ENCODE measurements around the gene RPS28.
"Not testable (repeated sequence)": the region's sequence is repeated elsewhere in the genome, so short reads cannot be mapped to it uniquely, and the experiment has no call there.

RPS28 gene

DNA sequence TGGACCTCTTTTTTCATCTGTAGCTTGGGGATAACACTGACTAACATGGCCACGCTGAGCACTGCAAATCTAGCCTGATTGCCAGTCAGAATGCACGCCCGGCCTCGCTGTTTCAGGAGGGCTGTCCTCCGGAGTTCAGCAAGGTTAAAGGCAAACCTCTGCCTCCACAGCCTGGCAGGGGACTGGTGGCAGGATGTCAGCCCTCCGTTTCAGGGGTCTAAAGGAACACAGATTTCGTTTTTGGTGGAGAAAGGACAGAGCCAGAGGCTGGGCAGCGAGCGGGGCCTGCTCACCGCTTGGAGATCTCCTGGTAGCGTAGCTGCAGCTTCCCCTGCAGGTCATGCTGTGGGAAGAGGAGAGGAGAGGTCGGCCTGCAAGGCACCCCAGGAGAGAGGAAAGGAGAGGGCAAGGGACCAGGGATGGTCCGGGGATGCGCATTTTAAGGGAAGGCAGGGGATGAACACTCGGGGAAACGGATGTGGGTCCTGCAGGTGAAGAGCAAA lies 681 bp upstream of the RPS28 start:
- no peak for DNase-seq

DNA sequence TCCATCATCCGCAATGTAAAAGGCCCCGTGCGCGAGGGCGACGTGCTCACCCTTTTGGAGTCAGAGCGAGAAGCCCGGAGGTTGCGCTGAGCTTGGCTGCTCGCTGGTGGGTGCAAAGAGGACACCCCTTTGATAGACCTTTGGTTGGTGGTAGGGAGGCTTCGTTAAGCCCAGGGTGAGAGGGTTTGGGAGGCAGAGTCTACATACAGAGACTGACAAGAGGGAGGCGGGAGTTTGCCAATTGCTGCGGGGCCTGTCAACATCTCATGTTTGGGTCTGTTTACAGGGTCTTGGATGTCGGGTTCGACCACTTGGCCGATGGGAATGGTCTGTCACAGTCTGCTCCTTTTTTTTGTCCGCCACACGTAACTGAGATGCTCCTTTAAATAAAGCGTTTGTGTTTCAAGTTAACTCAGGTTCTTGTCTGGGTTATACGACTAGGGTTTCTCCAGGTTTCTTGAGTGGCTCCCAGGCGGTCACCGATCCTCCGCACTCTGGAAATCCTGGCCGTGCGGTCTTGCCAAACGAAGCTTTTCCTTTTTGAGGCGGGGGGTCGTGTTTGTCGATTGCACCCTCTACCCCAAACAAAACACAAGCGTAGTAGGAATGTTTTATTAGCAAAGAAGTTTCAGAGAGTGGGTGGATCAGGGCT lies 816 bp downstream of the RPS28 start:
- DNase-seq: no peak

DNA sequence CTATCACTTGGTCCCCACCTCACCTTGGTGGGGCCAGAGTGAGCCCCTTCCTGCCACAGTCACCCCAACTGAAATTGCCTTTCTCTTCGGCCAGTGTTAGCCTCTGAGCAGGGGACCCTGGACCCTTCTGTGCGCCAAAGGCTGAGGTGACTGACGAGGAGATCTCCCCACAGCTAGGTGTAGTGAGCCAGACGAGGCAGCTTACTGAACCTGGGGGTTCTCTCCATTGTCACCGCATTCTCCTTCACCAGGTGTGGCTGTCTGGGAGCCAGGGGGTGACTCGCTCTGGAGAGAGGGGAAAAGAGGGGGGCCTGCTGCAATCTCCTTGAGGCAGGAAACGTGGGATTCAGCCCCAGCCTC lies 1.3 kb downstream of the RPS28 start:
- no peak for DNase-seq

DNA sequence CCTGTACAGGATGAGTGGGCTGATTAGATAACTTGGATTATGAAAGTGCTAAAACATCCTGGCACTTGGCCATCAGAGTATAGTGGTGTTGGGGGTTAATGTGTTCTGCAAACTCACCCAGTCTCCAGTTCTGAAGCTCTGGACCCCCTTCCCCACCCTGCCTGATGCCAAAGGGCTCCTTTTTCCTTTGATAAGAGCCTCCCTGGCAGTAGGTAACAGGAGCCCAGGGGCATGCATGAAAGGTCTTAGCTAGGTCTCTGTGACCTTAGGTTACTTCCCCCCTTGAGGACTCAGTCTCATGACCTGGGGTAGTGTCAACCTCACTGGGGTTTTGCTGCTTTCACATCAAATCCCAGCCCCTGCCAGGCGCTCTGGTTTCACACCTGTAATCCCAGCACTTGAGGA lies 2.5 kb downstream of the RPS28 start:
- no peak for DNase-seq

DNA sequence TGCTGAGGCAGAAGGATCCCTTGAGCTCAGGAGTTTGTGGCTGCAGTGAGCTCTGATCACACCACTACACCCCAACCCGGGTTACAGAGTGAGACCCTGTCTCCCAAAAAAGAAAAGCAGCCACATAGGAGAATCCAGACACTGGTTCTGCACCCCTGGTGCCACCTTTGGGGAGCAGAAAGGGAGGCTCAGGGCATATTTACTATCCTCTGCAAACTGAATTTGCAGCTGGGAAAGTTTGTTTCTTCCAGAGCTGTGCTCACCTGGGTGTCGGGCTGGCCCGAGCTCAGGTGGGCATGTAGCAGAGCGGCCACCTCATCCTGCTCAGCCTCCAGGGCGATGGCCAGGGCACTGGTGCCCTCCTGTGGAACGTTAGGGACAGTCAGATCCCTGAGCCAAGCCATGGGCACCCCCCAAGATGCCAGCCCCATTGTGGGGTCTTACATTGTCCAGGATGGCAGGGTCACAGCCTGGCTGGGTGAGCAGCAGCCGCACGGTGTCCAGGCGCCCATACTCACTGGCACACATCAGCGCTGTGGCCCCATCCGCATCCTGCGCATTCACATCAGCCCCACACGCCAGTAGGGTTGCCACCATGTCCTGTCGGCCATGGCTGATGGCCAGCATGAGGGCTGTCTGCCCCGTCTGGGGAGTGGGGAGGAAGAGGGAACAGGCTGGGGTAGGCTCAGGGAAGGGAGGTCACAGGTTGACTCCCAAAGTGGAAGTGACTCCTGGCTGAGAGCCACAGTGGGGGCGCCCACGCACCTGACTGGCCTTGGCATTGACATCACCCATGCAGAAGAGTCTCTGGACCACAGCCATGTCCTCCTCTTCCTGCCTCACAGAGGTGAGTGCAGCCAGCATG lies 3.1 kb downstream of the RPS28 start:
- DNase-seq: no peak

DNA sequence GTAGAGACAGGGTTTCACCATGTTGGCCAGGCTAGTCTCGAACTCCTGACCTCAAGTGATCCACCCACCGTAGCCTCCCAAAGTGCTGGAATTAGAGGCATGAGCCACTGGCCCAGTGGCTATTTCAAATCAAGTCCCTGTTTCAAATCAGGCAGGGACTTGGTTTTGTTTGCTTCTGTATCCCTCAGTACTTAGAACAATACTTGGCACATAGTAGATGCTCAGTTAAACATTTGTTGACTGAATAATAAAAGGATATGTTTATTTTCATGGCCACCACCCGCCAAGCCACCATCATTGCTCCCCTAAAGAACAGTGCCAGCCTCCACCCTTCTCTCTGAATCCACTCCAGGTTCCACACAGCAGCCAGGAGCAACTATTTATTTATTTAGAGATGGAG lies 4.2 kb downstream of the RPS28 start:
- DNase-seq: no peak

DNA sequence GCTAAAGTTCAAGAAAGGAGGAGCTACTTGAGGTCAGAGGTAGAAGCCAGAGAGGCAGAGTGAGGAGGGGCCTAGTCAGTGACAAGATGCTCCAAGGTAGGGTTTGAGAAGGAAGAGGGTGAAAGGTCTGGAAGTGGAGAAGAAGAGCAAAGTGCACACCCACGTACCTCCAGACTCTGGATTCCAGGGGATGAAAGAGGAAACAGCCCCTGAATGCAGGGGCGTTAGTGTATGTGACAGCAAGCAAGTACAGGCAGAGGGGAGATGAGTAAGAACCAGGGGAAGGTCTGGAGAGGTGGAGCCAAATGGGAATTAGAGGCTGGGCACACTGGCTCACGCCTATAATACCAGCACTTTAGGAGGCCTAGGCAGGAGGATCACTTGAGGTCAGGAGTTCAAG lies 8.7 kb downstream of the RPS28 start:
- DNase-seq: no peak

DNA sequence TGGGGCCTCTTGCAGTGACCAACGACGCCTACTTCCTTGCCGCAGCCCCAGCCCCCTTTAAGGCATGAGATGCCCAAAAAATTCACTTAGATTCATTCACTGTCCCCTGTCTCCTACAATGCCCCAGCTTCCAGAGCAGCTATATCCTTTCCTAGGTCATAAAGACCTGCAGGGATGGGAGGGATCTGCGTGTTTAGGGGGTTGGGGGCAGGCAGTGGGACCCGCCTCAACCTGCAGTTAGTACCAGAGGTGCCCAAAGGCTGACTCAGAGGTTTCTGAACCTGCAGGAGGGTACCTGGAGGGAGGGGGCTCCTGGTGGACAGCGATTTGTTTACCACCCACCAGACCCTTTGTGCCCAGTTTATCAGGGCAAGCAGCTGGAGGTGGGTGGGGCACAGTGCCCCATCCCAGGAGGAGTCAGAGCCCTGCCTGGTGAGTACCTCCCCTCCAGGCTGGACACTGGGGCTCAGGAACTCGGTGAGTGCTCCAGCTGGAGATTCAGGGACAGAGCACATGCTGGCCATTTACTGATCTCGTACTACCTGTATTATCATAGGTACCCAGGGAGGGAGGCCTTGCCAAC lies 10.1 kb downstream of the RPS28 start:
- DNase-seq: no peak

DNA sequence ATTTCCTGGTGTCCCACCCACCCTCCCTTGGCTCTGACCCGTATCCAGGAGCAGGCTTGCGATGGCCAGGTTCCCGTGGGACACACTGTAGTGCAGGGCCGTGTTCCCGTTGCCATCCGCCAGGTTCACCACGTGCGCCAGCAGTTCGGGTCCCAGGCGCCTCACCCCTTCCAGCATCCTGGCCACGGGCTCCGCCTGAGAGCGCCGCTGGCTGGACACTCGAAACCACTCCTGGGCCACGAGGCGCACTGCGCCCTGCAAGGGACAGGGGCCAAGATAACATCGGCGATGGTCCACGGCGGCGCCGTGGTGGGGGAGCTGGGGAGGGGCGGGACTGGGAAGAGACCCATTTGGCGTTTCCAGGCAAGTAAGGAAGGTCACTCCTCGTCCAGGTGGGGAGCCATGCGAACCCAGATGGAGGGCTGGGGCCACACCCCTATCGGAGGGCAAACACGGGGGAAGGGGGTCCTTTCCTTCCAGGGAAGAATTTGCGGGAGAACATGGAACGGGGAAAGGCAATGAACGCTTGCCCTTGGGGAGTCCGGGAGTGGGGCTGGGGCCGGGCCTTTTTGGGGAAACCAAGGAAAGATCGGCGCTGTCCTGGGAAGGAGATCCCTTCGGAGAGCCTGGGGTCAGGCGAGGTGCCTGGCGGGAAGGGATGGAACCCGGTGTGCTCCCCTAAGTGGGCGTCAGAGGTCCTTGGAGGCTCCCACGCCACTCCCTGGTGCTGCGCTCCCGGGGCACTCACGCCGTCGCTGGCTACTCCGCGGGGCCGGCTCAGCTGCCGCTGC lies 11.9 kb downstream of the RPS28 start:
- DNase-seq: no peak

DNA sequence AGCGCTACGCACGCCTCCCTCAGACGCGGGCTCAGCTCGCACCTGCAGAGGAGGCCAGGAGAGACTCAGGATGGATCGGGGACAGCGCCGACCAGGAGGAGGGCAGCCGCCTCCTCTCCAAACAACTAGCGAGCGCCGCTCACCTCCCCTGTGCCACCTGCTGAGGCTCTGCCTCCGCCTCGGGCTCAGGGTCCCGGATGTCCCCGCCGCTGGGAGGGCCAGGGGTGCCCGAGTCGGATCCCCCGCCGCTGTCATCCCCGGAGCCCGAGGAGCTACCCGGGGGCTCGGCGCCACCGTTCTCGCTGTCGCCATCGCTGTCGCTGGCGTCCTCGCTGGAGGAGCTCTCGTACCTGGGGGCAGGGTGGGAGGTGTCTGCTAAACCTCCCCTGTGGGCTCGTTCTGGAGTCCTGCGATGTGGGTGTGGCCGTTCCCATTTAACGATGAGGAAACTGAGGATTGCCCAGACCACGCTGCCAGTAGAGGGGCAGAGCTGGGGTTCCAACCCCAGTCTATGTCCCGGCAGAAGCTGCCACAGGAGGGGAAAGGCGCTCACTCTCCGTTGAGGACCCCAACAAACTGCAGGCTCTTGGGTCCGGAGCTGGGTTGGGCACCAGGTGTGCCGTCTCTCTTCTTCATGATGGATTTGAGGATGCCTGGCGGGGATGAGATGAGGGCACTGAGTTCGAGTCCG lies 12.6 kb downstream of the RPS28 start:
- no peak for DNase-seq

DNA sequence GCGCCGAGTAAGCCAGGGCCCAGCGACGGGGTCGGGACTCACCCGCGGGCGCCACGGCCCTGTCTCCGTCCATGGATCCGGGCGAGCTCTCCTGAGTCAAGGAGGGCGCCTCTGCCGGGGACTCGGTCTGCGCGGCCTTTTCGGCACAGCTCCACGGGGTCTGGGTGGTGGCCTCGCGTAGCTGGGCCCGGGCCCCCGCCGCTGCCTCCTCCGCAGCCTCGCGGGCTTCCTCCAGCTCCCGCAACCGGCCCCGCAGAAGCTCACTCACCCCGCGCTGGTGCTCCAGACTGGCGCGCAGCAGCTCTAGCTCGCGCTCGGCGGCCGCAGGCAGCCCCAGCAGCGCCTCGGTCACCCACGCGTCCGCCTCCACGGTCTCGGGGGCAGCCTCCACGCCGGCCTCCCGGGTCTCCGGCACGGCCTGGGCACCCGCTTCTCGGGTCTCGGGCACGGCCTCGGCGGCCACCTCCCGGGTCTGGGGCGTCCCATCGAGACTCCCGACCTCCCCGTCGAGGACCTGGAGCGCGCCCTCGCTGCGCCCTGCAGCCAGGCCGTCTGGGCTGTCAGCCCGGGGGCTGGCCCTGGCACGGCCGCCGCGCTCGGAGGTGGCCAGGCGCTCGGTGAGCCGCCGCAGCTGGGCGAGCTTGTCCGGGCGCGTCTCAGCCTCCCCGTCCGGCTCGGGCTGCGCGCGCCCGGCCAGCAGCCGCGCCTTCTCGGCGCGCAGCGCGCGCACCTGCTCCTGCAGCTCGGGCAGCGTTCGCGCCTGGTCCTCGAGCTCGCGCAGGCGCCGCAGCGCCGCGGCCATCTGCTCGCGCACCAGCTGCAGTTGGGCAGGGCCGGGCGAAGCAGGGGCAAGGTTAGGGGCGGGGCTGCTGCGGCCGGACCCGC lies 13.4 kb downstream of the RPS28 start:
- no peak for DNase-seq

DNA sequence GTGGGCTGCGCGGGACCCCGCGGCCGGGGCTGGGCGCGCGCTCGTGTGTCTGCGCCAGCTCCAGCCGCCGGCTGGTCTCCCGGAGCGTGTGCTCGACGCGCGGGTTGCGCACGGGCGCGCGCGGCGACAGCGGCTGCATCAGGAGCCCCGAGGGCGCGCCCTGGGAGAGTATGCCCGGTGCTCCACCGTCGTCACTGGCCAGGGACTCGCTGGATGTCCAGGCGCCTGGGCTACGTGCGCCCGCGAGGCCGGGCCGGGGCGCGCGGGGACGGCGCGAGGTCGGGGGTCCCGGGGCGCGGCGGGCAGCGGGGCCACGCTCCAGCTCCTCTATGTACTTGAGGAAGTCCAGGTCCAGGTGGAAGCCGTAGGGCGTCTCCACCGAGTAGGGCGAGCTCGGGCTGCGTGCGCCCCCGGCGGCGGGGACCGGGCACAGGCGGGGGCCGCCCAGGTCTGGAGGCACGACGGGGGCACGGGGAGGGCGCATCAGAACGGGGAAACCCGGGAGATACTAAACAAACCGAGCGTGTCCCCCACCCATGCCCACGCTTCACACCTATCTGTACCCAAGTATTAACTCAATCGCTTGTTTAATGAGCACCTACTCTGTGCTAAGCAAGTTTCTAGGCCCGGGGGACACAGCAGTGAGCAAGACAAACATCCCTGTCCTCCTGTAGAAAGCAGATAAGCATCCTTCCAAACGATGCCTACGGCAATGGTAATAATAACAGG lies 14.2 kb downstream of the RPS28 start:
- DNase-seq: no peak

DNA sequence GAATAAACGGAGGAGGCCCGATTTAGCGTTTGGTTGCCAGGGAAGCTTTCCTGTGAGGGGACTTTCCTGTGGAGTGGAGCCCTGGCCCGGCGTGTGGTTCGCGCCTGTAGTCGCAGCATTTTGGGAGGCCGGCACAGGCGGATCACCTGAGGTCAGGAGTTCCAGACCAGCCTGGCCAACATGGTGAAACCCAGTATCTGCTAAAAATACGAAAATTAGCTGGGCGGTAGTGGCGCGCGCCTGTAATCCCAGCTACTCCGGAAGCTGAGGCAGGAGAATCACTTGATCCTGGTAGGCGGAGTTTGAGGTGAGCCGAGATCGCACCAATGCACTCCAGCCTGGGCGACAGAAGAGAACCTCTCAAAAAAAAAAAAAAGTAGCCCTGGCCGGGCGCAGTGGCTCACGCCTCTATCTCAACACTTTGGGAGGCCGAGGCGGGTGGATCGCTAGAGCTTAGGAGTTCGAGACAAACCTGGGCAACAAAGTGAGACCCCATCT lies 14.8 kb downstream of the RPS28 start:
- DNase-seq: no peak

DNA sequence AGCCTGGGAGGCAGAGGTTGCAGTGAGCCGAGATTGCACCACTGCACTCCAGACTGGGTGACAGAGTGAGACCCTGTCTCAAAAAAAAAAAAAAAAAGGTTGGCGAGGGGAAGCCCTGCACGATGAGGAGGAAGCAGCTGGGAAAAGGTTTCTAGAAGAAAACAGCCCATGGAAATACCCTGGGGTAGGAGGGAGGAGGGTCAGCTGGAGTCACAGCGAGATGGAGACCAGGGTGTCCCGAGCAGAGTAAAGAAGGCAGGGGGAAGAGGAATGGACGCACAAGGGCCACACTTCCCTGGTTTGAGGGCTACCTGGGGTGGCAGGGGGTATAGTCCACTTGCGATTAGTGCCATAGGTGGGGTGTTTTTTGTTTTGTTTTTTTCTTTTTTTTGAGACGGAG lies 15.4 kb downstream of the RPS28 start:
- DNase-seq: no peak

DNA sequence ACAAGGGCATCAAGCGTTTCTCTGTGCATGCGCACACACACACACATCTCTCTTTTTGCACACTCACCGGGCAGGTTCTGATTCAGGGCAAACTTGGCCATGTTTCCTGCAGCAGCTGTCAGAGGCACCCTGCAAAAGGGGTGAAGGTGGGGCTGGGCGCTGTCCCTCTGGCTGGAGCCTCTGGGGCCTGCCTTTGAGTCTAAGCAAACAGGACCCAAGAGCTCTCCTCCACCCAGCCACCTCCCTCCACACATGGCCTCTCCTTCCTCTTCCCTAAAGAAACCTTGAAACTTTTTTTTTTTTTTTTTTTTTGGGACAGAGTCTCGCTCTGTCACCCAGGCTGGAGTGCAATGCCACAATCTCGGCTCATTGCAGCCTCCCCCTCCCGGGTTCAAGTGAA lies 16.4 kb downstream of the RPS28 start:
- DNase-seq: no peak

DNA sequence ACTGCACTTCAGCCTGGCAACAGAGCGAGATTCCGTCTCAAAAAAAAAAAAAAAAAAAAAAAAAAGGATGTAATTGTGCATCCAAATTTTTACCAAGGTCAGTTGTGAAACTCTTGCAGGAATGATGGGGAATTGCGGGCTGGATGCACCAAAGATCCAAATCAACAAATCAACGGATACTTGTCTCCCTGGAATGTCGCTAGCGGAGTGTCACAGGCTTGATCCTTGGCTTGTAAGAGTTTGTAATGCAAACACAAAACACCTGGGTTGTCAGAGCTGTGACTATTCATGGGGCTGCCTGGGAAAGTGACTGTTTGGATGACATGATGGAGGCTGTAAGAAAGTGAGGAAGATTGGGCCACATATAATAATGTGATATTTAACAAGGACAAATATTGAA lies 17.5 kb downstream of the RPS28 start:
- DNase-seq: no peak

DNA sequence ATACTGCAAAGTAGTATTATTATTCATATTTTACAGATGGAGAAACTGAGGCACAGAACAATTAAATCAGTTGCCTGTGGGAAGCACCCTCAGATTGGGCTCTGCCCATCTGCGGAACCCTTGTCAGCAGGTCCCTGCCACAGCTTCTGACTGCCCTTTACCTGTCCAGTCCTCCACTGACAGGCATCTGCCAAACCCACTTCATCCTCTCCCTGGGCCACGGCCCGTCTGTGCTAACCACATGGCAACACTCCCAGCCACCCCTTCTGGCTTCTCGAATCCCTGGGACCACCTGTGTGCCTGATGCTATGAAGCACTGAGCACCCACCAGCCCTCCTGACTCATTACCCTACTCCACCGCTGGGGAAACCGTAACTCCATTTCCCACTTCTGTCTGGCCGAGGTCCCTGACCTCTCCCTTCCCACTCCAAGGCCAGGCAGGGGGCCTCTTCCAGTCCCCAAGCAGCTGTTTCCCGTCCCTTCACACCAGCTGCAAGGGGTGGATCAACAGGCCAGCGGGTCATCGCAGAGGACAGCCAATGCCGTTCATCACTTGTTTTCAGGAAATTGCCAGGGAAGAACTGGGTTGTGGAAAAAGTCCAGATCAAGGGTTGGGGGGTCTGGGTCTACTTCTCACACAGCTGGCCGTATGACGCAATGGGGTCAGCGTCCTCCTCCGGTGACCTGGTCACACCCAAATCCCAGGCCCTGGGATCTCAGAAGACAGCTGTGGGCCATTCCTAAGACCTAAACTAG lies 19.2 kb downstream of the RPS28 start:
- DNase-seq: no peak

DNA sequence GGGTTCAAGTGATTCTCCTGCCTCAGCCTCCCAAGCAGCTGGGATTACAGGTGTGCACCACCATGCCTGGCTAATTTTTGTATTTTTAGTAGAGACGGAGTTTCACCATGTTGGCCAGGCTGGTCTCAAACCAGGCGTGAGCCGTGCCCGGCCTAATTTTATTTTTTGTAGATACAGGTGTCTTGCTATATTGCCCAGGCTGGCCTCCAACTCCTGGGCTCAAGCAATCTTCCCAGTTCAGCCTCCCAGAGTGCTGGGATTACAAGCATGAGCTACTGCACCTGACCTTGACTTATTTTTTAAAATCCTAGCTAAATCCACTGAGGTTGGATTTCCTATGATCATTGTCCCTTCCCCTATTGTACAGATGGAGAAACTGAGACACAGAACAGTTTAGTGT lies 20.2 kb downstream of the RPS28 start:
- DNase-seq: not testable (repeated sequence)

DNA sequence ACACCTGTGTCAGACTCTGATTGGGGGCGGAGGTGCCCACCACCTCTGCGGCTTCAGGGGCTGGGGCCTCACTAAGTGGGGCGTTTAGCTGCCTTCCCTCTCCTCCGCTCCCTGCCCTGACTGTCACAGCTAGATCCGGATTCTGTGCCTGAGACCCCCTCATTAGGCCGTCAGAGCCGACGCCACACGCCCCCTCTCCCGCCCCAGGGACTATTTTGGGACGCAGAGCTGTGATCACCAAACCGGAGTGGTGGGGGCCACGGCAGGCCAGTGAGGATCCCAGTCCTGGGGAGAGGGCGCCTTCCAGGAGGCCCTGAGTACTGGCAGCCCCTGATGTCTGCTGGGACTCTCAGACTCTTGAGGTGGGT lies 21.0 kb downstream of the RPS28 start:
- no peak for DNase-seq
